ELR (cell line): ENCODE results near the gene CCDC78.

ENCODE experiments used
- DNase-seq: peaks from one replicate; pipeline ENCODE4 v3.0.0-alpha.2; 2015; ENCODE audit warnings: low read depth

The CCDC78 gene

GRCh38 chr16:723695-724094 lies 2.5 kb downstream of the CCDC78 start:
- no peak for DNase-seq

- no peak for DNase-seq
These were observed 3.2 kb downstream of the CCDC78 start for GRCh38 chr16:722835-723633.

GRCh38 chr16:721765-722540 lies 4.3 kb downstream of the CCDC78 start:
- DNase-seq, result no peak

GRCh38 chr16:720990-721764 lies 5.1 kb downstream of the CCDC78 start, which contains the start of gene ANTKMT:
TSS of gene ANTKMT (plus strand) at chr16:721146. CDS start at chr16:721275, 129 bp downstream.
- peak; percentile 73 for DNase-seq

GRCh38 chr16:720447-720989 lies 5.7 kb downstream of the CCDC78 start:
- DNase-seq, result peak; percentile 79

GRCh38 chr16:719815-720446 lies 6.3 kb downstream of the CCDC78 start:
- DNase-seq, result peak; percentile 54

- no peak for DNase-seq
These were observed 7.3 kb downstream of the CCDC78 start for GRCh38 chr16:718922-719321.

- DNase-seq, result no peak
These were observed 7.9 kb downstream of the CCDC78 start for GRCh38 chr16:718389-718788.

GRCh38 chr16:717450-718245 lies 8.6 kb downstream of the CCDC78 start:
- DNase-seq, result no peak

GRCh38 chr16:716768-717325 lies 9.4 kb downstream of the CCDC78 start:
- no peak for DNase-seq

GRCh38 chr16:716200-716568 lies 10.1 kb downstream of the CCDC78 start:
- peak; percentile 38 for DNase-seq

- DNase-seq, result peak; percentile 53
These were observed 10.6 kb downstream of the CCDC78 start for GRCh38 chr16:715477-716199.

GRCh38 chr16:714558-715476 lies 11.4 kb downstream of the CCDC78 start, which contains the start of gene METRN:
TSS of gene METRN (plus strand) at chr16:715118. CDS start at chr16:715290, 172 bp downstream.
- peak; percentile 91 for DNase-seq

- DNase-seq, result peak; percentile 71
These were observed 12.2 kb downstream of the CCDC78 start for GRCh38 chr16:714079-714478.

- peak; percentile 97 for DNase-seq
These were observed 13.4 kb downstream of the CCDC78 start for GRCh38 chr16:712740-713250.

- peak; percentile 77 for DNase-seq
These were observed 14.5 kb downstream of the CCDC78 start for GRCh38 chr16:711548-712320.

GRCh38 chr16:711084-711483 lies 15.2 kb downstream of the CCDC78 start:
- no peak for DNase-seq
